Gastrocnemius medialis (tissue), 4 donors: ENCODE results near the gene SCD. TPM values are rescaled to one million over a fixed set of nuclear protein-coding genes. Genes with fewer than 3 reads are reported as not detected.

Source experiments
- ATAC-seq, 2 donors: fragments of 150-250 bp; one replicate each; pipeline ENCODE4 v1.9.1; 2016
- DNase-seq, 2 donors: peaks; one replicate each; pipeline ENCODE4 v3.0.0-alpha.2; 2019
- H3K27ac ChIP-seq, 4 donors: fragments of 200-600 bp; sonication (generic); 1 replicate in 1 of 4; 2 replicates in 3 of 4; pipeline ENCODE4 v1.5.1; 2016 to 2018; ENCODE audit warnings: mild to moderate bottlenecking in 2 of 4, moderate library complexity in 1 of 4
- H3K27me3 ChIP-seq, 3 donors: fragments of 200-600 bp; sonication (generic) in 2 of 3; 1 replicate in 1 of 3; 2 replicates in 2 of 3; pipeline versions ENCODE4 v1.5.1 to v1.6.0; 2016 to 2019; ENCODE audit warnings: mild to moderate bottlenecking in 1 of 3, moderate library complexity in 1 of 3
- H3K36me3 ChIP-seq, 2 donors: fragments of 200-600 bp; sonication (generic) in 1 of 2; one replicate each; pipeline ENCODE4 v1.5.1; 2017 to 2018
- H3K4me1 ChIP-seq, 2 donors: fragments of 200-600 bp; sonication (generic) in 1 of 2; one replicate each; pipeline ENCODE4 v1.5.1; 2016 to 2017; ENCODE audit warnings: mild to moderate bottlenecking in 2 of 2
- H3K4me3 ChIP-seq, 4 donors: fragments of 200-600 bp; sonication (generic) in 3 of 4; 1 replicate in 1 of 4; 2 replicates in 3 of 4; pipeline ENCODE4 v1.5.1; 2016 to 2019; ENCODE audit warnings: mild to moderate bottlenecking in 2 of 4
- H3K9me3 ChIP-seq, 3 donors: fragments of 200-600 bp; sonication (generic) in 2 of 3; 1 replicate in 1 of 3; 2 replicates in 2 of 3; pipeline ENCODE4 v1.5.1; 2016 to 2019
- CTCF ChIP-seq, 5 experiments: fragments of 450-650 bp in 3 of 5; fragments of 200-600 bp in 2 of 5; sonication (generic) in 2 of 5; IDR thresholded peaks in 4 of 5; conservative IDR thresholded peaks in 1 of 5; 1 replicate in 4 of 5; 2 replicates in 1 of 5; pipeline ENCODE4 v1.5.1; 2016 to 2019; ENCODE audit warnings: antibody characterized with exemption in 5 of 5, mild to moderate bottlenecking in 3 of 5, moderate library complexity in 3 of 5
- POLR2A ChIP-seq, 2 donors: fragments of 450-650 bp; IDR thresholded peaks; one replicate each; pipeline ENCODE4 v1.6.1; 2017; ENCODE audit warnings: antibody characterized with exemption in 2 of 2, mild to moderate bottlenecking in 2 of 2, moderate library complexity in 2 of 2
- in situ Hi-C, 4 donors: fragments of 200-750 bp; cut with MboI; loops; one replicate each; pipeline versions ENCODE4 v1.15.0 to v1.8.0; 2017; ENCODE audit warnings: low sequenced_read_pairs in 4 of 4
- intact Hi-C: fragments of 100-400 bp; cut with DNase I; formaldehyde crosslinking; loops from one replicate; pipeline ENCODE4 v1.15.1; 2023; ENCODE audit warnings: low total_unique reads
- total RNA-seq, 4 donors: library from RNA; depleted of rRNA; stranded (reverse); fragments of >200 nt; gene quantifications; one replicate each; pipeline versions ENCODE4 v1.1.0 to v1.2.3, GENCODE V29; 2016

SCD gene
- total RNA-seq, 4 donors from 2014 or later: 1.1 to 1.9 (median 1.6) TPM

DNA sequence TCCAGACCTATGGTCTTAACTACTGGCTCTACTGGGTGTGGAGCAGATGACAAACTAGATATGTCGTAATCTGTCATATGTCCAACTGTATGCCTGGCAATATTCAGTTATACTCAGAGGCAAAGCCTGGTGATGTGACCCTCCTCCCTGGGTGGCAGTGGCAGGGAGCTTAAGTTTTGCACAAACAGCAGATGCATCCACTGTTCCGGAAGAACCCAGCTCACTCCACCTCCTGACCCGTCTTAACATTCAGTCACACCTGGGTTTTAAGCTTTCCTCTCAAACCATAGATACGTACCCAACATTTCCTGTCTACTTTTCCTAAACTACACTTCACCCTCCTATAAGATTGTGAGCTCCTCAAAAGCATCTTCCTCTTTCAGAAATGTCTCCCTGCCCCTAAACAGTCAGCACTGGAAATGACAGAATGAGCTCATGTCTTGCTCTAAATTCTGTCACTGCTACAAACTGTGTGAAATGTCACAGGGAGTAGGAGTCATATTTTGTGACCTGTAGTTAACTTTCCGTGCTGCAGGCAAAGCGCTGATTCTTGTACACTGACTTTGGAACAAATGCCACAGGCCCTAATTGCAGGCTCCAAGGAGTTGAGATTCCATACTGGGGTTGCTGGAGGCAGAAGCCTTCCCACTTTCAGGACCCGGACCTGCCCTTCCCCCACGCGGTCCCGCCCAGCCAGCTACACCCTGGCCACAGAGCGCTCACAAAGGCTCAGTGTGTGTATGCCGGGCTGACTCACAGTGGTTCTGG is 23.9 kb downstream of the SCD start:
- H3K9me3 ChIP-seq: no peaks in the 10 kb centered on the region
- intact Hi-C loops: loop anchor here (2.0 to 10.0 kb wide), 6 partner anchors 30 to 754 kb away; partner anchors contain the start of genes ERLIN1, SEC31B and SLF2
- H3K36me3 ChIP-seq: no peaks in the 10 kb centered on the region
- TF ChIP-seq CTCF (IDR thresholded peaks at IDR 0.05 in 4 of 5, conservative IDR thresholded peaks at IDR 0.05 in 1 of 5): no peak
- TF ChIP-seq POLR2A (IDR thresholded peaks at IDR 0.05): peak in 1 of 2 donors; percentile 65
- peaks cover 42 to 45% of the 10 kb centered on the region in 2 donors for H3K4me1 ChIP-seq
- ATAC-seq: peak; percentile 66 to 80
- in situ Hi-C loops: no loop called here
- no peaks in the 10 kb centered on the region for H3K27me3 ChIP-seq
- peak; percentile 76 to 82 for DNase-seq
- peak overlapping the region; percentile 89 to 99 (median 97) for H3K27ac ChIP-seq
- peak overlapping the region in 3 of 4 donors; percentile 8 to 12 (median 9) for H3K4me3 ChIP-seq

DNA sequence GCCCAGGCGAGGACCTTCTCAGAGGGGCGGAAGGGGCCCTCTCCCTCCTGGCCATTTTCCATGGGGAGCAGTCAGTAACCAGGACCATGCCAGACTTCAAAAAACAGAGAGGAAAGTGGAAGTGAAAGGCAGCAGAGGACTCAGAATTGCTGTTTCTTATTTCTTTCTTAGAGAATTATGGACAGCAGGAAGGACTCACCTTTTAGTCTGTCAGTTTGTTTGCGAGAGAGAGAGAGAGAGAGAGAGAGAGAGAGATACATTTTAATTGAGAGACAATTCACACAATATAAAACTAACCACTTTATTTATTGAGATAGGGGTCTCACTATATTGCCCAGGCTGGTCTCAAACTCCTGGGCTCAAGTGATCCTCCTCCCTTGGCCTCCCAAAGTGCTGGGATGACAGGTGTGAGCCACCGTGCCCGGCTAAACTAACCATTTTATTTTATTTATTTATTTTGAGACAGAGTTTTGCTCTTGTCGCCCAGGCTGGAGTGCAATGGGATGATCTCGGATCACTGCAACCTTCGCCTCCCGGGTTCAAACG is 24.5 kb downstream of the SCD start:
- intact Hi-C loops (loop anchor here (2.0 to 10.0 kb wide), 6 partner anchors 31 to 754 kb away; partner anchors contain the start of genes ERLIN1, SEC31B and SLF2), in situ Hi-C loops (no loop called here)
- Histone ChIP-seq H3K27ac (peak overlapping the region; percentile 89 to 99 (median 97)), H3K27me3 (no peaks in the 10 kb centered on the region), H3K36me3 (no peaks in the 10 kb centered on the region), H3K4me1 (peaks cover 42 to 45% of the 10 kb centered on the region in 2 donors), H3K4me3 (peak overlapping the region in 3 of 4 donors; percentile 8 to 12 (median 9)), H3K9me3 (no peaks in the 10 kb centered on the region)
- TF ChIP-seq CTCF (IDR thresholded peaks at IDR 0.05 in 4 of 5, conservative IDR thresholded peaks at IDR 0.05 in 1 of 5) (no peak), POLR2A (IDR thresholded peaks at IDR 0.05) (peak in 1 of 2 donors; percentile 9)
- ATAC-seq (no peak), DNase-seq (no peak)

- Histone ChIP-seq H3K9me3 (no peaks in the 10 kb centered on the region), H3K27me3 (no peaks in the 10 kb centered on the region), H3K27ac (peak overlapping the region; percentile 97 to 99 (median 97)), H3K4me3 (peak overlapping the region; percentile 66 to 76 (median 74)), H3K4me1 (peaks cover 42 to 45% of the 10 kb centered on the region in 2 donors), H3K36me3 (no peaks in the 10 kb centered on the region)
- intact Hi-C loops (loop anchor here (1.0 to 10.0 kb wide), 6 partner anchors 7 to 755 kb away; partner anchors contain the start of genes ERLIN1, SEC31B and SLF2), in situ Hi-C loops (no loop called here)
- no peak for ATAC-seq
- no peak for DNase-seq
- TF ChIP-seq POLR2A (IDR thresholded peaks at IDR 0.05): no peak
- no peak for TF ChIP-seq CTCF (IDR thresholded peaks at IDR 0.05 in 4 of 5, conservative IDR thresholded peaks at IDR 0.05 in 1 of 5)
Measured at GRCh38 chr10:100372415-100373297, 25.6 kb downstream of the SCD start.
